ENCODE data around the gene PHLDB3.
"Not testable (repeated sequence)": the region's sequence is repeated elsewhere in the genome, so short reads cannot be mapped to it uniquely, and the experiment has no call there.

PHLDB3 gene

GRCh38 chr19:43438291-43439031 is 66.1 kb downstream of the PHLDB3 start:
- DNase-seq, result no peak

DNA sequence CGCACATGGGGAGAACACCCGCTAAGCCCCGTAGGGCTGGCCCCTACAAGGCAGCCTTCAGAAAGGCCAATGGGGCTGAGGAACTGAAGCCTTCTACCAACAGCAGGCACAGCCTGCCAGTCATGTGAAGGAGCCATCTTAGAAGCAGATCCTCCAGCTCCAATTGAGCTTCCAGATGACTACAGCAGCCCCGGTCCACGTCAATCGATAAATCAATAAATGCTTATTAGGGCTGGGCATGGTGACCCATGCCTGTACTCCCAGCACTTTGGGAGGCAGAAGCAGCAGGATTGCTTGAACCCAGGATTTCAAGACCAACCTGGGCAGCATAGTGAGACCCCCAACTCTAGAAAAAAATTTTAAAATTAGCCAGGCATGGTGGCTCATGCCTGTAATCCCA is 66.8 kb downstream of the PHLDB3 start:
- no peak for DNase-seq

DNA sequence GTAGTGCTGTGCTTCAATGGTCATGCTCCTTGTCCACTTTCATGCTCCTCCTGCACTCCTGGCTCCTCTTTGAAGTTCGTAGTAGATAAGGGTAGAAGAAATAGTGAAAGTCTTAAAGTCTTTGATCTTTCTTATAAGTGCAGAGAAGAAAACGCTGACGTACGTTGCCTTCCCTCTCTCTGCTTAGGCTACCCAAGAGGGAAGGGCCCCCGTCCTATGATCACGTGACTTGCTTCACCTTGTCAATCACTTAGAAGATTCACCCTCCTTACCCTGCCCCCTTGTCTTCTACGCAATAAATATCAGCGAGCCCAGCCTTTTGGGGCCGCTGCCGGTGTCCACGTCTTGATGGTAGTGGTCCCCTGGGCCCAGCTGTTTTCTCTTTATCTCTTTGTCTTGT is 67.3 kb downstream of the PHLDB3 start:
- not testable (repeated sequence) for DNase-seq

DNA sequence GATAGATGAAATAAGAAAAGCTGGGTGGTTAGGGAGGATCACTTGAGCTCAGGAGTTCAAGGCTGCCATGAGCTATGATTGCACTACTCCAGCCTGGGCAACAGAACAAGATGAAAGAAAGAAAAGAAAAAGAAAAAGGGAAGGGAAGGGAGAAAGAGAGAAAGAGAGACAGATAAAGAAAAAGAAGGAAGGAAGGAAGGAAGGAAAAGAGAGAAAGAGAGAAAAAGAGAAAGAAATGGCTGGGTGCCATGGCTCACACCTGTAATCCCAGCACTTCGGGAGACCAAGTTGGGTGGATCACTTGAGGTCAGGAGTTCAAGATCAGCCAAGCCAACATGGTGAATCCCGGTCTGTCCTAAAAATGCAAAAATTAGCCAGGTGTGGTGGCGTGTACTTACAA is 68.8 kb downstream of the PHLDB3 start:
- DNase-seq, result no peak

GRCh38 chr19:43433689-43434088 is 70.9 kb downstream of the PHLDB3 start:
- DNase-seq, result no peak

- DNase-seq, result no peak
Measured at GRCh38 chr19:43433358-43433673, 71.2 kb downstream of the PHLDB3 start.

GRCh38 chr19:43430976-43431375 is 73.6 kb downstream of the PHLDB3 start:
- no peak for DNase-seq

DNA sequence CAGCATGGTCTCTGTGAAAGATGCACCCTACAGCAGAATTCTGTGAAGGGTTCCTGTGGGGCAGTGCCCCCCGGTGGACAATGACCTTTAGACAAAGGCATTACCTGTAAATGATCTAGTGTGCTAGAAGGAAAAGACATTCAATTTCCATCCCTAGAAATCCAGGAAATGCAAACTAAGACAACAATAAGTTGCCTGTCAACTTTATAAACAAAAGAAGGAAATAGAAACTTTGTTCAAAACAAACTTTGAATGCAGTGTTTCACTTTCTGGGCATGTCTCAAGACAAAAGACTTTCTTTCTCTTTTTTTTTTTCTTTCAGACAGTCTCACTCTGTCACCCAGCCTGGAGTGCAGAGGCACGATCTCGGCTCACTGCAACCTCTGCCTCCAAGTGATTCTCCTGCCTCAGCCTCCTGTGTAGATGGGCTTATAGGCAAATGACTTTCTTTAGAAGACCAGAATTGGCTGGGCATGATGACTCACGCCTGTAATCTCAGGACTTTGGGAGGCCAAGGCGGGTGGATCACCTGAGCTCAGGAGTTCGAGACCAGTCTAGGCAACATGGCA is 74.3 kb downstream of the PHLDB3 start:
- DNase-seq, result no peak

DNA sequence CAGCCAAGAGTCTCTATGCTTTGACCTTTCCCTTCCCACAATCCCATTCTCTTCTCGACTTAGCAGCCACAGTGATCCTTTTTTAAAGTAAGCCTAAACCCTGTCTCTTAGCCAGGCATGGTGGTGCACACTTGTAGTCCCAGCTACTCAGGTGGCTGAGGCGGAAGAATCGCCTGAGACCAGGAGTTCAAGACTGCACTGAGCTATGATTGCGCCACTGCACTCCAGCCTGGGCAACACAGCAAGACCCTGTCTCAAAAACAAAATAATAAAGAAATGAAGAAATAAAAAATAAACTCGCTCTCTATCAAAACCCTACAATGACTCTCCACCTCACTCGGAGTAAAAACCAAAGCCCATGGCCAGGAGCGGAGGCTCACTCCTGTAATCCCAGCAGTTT is 75.2 kb downstream of the PHLDB3 start:
- no peak for DNase-seq

GRCh38 chr19:43425567-43426392 is 78.8 kb downstream of the PHLDB3 start:
- no peak for DNase-seq

All from NCI-H187 treated with DMSO at 0.1 percent for 48 hours (cell line).